Progenitor cell of endocrine pancreas (in vitro differentiated cells): Measurements from ENCODE around the gene FKRP. TPM values are rescaled to one million over a fixed set of nuclear protein-coding genes. Genes with fewer than 3 reads are reported as not detected.

Source experiments
- DNase-seq: peaks from one replicate; pipeline ENCODE4 v3.0.0; 2021; ENCODE audit warnings: low spot score; ENCODE audit not compliant: unreplicated experiment
- H3K27ac Mint-ChIP-seq: 2 replicates; pipeline ENCODE4 v1.8.0; 2021; ENCODE audit warnings: mild to moderate bottlenecking, moderate library complexity, mixed read lengths
- H3K27me3 Mint-ChIP-seq: 2 replicates; pipeline ENCODE4 v1.8.0; 2021; ENCODE audit warnings: mixed read lengths
- H3K36me3 Mint-ChIP-seq: 2 replicates; pipeline ENCODE4 v1.8.0; 2022; ENCODE audit warnings: mixed read lengths; ENCODE audit not compliant: insufficient read depth
- H3K4me1 Mint-ChIP-seq: 2 replicates; pipeline ENCODE4 v1.8.0; 2021; ENCODE audit warnings: low read depth, mixed read lengths
- H3K4me3 Mint-ChIP-seq: 2 replicates; pipeline ENCODE4 v1.8.0; 2021; ENCODE audit warnings: low read depth, mild to moderate bottlenecking, moderate library complexity, mixed read lengths
- H3K9me3 Mint-ChIP-seq: 2 replicates; pipeline ENCODE4 v1.8.0; 2021; ENCODE audit warnings: low read depth, mixed read lengths
- total RNA-seq: library from RNA; stranded (reverse); gene quantifications from 2 replicates; pipeline ENCODE4 v1.2.1, GENCODE V29; 2021
- TF ChIP-seq, protein P1 (sequence below): fragments of 200-600 bp; sonication (generic); IDR thresholded peaks from one replicate; pipeline ENCODE4 v1.5.0; 2021; ENCODE audit warnings: antibody characterized with exemption, mild to moderate bottlenecking; ENCODE audit not compliant: unreplicated experiment

Gene FKRP
- total RNA-seq, 1 donor from 2014 or later: 44.1 TPM

DNA sequence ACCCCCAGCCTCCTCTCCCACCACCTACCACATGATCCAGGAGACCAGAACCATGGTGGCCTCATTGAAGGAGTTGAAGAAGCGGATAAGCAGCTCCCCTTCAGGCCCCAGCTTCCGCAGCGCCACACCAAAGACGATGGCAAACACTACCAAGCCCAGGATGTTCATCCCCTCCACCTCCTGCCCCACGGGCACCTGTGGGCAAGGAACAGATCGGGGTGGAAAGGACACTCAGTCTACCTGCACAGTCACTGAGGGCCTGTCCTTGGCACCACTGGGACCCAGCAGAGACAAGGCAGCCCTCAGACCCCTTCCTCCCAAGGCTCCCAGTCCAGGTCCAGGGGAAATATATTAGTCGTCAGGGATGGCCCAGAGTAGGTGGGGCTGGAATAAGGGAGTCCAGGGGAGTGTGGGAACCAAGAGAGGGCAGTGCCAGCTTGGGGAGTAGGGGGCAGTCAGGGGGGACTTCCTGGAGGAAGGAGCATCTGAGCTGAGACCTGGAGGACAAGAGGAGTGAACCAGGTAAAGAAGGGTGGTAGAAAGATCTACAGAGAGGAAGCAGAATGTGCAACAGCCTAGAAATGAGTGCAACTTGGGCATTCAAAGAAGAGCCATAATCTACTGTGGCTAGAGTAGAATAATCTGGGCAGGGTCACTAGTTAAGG lies 36.6 kb downstream of the FKRP start:
- no peak overlapping the region for H3K27ac Mint-ChIP-seq
- H3K36me3 Mint-ChIP-seq: peaks cover 4% of the 10 kb centered on the region
- DNase-seq: no peak
- H3K9me3 Mint-ChIP-seq: no peaks in the 10 kb centered on the region
- peaks cover 12% of the 10 kb centered on the region for H3K27me3 Mint-ChIP-seq
- TF ChIP-seq, protein P1, sequence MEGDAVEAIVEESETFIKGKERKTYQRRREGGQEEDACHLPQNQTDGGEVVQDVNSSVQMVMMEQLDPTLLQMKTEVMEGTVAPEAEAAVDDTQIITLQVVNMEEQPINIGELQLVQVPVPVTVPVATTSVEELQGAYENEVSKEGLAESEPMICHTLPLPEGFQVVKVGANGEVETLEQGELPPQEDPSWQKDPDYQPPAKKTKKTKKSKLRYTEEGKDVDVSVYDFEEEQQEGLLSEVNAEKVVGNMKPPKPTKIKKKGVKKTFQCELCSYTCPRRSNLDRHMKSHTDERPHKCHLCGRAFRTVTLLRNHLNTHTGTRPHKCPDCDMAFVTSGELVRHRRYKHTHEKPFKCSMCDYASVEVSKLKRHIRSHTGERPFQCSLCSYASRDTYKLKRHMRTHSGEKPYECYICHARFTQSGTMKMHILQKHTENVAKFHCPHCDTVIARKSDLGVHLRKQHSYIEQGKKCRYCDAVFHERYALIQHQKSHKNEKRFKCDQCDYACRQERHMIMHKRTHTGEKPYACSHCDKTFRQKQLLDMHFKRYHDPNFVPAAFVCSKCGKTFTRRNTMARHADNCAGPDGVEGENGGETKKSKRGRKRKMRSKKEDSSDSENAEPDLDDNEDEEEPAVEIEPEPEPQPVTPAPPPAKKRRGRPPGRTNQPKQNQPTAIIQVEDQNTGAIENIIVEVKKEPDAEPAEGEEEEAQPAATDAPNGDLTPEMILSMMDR: no peak
- no peak overlapping the region for H3K4me3 Mint-ChIP-seq
- peaks cover 7% of the 10 kb centered on the region for H3K4me1 Mint-ChIP-seq

DNA sequence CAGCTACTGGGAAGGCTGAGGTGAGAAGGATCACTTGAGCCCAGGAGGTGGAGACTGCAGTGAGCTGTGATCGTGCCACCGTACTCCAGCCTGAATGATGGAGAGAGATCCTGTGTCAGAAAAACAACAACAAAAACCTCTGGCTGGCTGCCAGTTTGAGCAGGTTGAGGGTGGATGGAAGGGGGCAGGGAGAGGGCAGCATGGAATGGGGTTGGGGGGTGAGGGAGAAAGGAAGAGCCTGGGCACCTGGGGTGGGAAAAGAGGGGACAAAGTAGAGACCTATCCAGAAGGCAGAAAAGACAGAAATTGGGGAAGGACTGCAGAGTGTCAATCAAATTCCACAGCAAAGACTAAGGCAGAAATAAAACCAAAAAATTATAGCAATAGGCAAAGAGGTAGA lies 37.8 kb downstream of the FKRP start:
- Mint-ChIP-seq H3K4me3 (no peak overlapping the region), H3K4me1 (peaks cover 7% of the 10 kb centered on the region), H3K27ac (no peak overlapping the region), H3K36me3 (peaks cover 1% of the 10 kb centered on the region), H3K9me3 (no peaks in the 10 kb centered on the region), H3K27me3 (peaks cover 19% of the 10 kb centered on the region)
- TF ChIP-seq, protein P1: no peak
- DNase-seq: no peak

GRCh38 chr19:46784262-46785053 lies 38.6 kb downstream of the FKRP start:
- no peak for DNase-seq
- peaks cover 7% of the 10 kb centered on the region for H3K4me1 Mint-ChIP-seq
- H3K4me3 Mint-ChIP-seq: peak overlapping the region; percentile 57
- H3K36me3 Mint-ChIP-seq: peaks cover 1% of the 10 kb centered on the region
- H3K9me3 Mint-ChIP-seq: no peaks in the 10 kb centered on the region
- TF ChIP-seq, protein P1: peak; percentile 34
- H3K27me3 Mint-ChIP-seq: peaks cover 27% of the 10 kb centered on the region
- H3K27ac Mint-ChIP-seq: peak overlapping the region; percentile 89

- peaks cover 7% of the 10 kb centered on the region for H3K4me1 Mint-ChIP-seq
- TF ChIP-seq, protein P1: no peak
Measured at GRCh38 chr19:46785054-46785979, 39.5 kb downstream of the FKRP start.

DNA sequence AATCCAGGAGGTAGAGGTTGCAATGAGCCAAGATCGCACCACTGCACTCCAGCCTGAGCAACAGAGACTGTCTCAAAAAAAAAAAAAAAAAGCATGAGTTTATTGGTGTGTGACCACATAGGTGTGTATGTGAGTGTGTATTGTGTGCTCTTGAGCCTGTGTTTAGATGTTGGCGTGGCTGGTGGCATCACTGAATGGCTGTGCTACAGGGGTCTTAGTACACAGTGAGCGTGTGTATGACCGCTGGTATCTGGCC lies 40.1 kb downstream of the FKRP start:
- TF ChIP-seq, protein P1: no peak
- peaks cover 31% of the 10 kb centered on the region for H3K27me3 Mint-ChIP-seq
- no peak for DNase-seq
- peak overlapping the region; percentile 64 for H3K27ac Mint-ChIP-seq
- H3K4me1 Mint-ChIP-seq: peaks cover 7% of the 10 kb centered on the region
- H3K4me3 Mint-ChIP-seq: peak overlapping the region; percentile 77
- peaks cover 1% of the 10 kb centered on the region for H3K36me3 Mint-ChIP-seq
- H3K9me3 Mint-ChIP-seq: no peaks in the 10 kb centered on the region

More at GRCh38 chr19:46785054-46785979, 39.5 kb downstream of the FKRP start:
- H3K4me3 Mint-ChIP-seq: peak overlapping the region; percentile 77
- peaks cover 31% of the 10 kb centered on the region for H3K27me3 Mint-ChIP-seq
- no peaks in the 10 kb centered on the region for H3K9me3 Mint-ChIP-seq
- H3K27ac Mint-ChIP-seq: peak overlapping the region; percentile 89
- peaks cover 1% of the 10 kb centered on the region for H3K36me3 Mint-ChIP-seq
- no peak for DNase-seq
